ENCODE results near the gene KIF17.

DNA sequence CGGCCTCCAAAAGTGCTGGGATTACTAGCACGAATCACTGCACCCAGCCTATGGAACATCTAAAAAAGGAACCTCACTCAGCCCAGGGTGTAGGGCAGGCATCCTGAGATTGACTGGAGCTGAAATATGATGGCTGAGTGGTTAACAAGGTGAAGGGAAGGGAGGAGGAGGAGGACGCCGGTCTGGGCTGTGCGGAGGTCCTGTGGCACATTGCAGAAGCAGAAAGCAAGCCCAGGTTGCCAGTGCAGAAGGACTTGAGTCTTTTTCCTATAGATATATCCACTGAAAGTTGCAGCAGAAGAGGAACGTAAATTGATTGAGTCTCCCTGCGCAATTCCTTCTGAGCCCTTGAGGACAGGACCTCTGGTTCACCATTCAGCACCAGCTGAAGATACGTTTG, 1.5 kb upstream of the KIF17 start:
- TF ChIP-seq CTCF (IDR thresholded peaks at IDR 0.05; ENCODE audit: low read depth, low read length, poor library complexity, severe bottlenecking), result no peak
- TF ChIP-seq EZH2phosphoT487 (IDR thresholded peaks at IDR 0.05; ENCODE audit: borderline replicate concordance, low read length), result no peak

Measured in DOHH2 (cell line).